ENCODE measurements around the gene MUC5AC.

DNA sequence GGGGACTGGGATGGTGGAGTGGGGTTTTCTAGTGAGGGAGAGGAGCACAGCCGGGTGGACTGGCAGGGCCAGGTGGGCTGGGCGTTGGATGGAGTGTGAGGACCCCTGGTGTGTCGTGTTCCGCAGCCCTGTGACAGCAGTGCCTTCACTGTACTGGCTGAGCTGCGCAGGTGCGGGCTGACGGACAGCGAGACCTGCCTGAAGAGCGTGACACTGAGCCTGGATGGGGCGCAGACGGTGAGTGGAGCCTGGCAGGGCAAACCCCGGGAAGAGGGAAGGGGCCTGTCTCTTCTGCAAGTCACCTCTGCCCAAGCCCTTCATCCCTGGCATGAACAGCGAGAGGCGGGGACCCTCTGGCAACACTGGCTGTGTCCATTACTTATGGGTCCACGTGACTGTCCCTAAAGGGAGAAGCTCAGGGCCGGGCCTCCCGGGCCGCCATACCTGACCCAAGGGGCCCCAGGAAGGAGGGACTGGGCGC, 10.0 kb downstream of the MUC5AC start:
- TF ChIP-seq, protein P1, sequence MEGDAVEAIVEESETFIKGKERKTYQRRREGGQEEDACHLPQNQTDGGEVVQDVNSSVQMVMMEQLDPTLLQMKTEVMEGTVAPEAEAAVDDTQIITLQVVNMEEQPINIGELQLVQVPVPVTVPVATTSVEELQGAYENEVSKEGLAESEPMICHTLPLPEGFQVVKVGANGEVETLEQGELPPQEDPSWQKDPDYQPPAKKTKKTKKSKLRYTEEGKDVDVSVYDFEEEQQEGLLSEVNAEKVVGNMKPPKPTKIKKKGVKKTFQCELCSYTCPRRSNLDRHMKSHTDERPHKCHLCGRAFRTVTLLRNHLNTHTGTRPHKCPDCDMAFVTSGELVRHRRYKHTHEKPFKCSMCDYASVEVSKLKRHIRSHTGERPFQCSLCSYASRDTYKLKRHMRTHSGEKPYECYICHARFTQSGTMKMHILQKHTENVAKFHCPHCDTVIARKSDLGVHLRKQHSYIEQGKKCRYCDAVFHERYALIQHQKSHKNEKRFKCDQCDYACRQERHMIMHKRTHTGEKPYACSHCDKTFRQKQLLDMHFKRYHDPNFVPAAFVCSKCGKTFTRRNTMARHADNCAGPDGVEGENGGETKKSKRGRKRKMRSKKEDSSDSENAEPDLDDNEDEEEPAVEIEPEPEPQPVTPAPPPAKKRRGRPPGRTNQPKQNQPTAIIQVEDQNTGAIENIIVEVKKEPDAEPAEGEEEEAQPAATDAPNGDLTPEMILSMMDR (IDR thresholded peaks at IDR 0.05 in 4 of 5, conservative IDR thresholded peaks at IDR 0.05 in 1 of 5): no peak
- TF ChIP-seq POLR2A (IDR thresholded peaks at IDR 0.05): no peak

Measured in gastrocnemius medialis (tissue), 4 donors.